8988T (cell line): ENCODE data around the gene SUGCT.
"Not testable (repeated sequence)": the region's sequence is repeated elsewhere in the genome, so short reads cannot be mapped to it uniquely, and the experiment has no call there.

Source experiments
- DNase-seq: peaks from one replicate; pipeline ENCODE4 v3.0.0; 2011

SUGCT gene

DNA sequence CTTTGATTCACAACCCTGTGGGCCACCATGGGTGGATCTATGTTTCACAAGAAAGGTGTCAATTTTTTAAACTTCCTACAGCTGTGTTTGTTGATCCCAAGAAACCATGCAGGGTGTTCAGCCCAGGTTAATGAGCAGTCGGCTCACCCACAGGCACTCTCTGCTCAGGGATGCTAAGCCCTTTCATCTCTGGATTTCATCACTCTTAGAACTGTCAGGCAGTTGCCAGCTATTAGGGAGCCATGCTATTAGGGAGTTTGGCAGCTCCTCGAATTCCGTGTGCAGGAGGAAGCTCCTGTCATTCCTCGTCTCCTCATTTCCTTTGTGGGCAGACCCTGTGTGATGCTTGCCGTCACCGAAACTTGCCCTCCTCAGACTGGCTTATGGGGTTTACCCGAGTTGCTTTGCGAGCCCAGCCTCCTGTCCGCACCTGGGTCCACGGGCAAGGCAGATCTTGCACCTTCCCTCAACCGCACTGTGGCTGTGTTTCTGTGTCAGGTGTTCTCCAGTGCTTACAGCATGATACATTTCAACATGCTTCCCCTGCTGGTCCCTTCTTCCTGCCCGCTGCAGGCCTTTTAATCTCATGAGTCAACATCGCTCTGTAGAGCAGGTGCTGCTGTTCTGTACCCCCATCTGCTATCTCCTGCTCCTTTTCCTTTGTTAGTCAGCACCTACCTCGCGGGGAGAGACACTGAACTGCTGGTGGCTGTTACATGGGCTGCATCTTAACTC is 509.8 kb downstream of the SUGCT start:
- no peak for DNase-seq

DNA sequence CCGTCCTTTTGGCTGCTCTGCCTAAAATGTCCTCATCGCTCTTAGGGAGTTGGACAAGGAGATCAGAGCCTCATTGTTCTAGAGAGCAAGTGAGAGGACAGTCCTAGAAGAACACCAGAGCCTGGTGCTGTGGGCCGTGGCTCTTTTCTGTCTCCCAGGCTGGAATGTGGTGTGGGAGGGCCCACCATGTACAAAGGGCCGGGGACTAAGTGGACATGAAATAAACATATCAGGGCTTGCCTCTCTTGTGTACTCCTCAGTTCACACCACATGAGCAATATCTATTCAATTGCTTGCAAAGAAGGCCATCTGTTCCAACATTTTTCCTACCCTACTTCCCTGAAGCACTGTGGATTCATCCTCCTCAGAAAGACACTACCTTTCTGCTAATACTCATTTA is 510.4 kb downstream of the SUGCT start:
- DNase-seq = no peak

- no peak for DNase-seq
Observed at GRCh38 chr7:40646717-40647116, 511.9 kb downstream of the SUGCT start.

DNA sequence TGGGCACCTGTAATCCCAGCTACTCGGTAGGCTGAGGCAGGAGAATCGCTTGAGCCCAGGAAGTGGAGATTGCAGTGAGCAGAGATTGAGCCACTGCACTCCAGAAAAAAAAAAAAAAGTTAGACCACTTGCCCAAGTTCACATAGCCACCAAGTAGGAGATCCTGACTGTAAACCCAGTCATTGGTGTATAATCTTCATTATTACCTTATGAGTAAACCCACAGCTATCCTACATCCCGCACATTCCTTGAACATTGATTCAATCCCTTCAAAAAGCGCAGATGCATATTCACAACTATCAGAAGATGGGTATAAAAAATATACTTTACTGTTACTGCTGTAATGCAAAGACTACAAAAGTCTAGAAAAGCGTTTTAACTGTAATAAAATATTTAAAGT is 512.9 kb downstream of the SUGCT start:
- no peak for DNase-seq

DNA sequence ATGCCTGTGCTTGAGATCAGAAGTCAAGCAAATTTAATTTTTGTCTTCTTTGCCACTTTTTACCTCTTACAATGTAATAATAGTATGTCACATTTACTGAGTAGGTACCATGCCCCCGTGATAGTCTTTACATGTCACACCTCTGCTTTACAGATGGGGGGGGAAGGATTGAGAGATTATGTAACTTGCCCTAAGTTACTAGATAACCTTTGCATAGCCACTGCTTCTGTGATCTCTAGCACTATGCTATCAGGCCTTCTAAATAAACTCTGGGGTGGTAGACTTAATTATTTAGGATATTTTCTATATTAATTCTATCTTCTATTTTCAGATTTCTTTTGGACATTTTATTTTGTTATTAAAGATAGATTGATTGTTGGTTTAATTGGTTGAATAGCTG is 514.4 kb downstream of the SUGCT start:
- DNase-seq = no peak

- DNase-seq = not testable (repeated sequence)
Observed at GRCh38 chr7:40650903-40651302, 516.1 kb downstream of the SUGCT start.

- no peak for DNase-seq
Observed at GRCh38 chr7:40654171-40654570, 519.4 kb downstream of the SUGCT start.

DNA sequence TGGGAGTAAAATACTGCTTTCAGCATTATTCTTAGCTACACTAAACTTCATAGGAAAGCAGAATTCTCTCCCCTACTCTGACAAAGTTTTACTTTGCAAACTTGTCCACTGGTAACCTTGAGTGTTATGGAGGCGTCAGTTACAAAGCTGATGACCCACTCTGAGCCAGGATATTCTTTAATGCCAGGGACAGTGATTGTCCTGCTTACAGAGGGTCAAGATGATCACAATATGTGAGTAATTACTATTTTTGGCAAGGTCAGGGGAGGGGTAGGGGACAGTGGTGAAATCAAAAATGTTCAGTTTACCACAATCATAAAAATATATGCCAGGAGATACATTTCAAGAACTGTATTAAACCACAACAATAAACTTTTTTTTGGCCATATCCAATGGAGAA is 520.6 kb downstream of the SUGCT start:
- no peak for DNase-seq

DNA sequence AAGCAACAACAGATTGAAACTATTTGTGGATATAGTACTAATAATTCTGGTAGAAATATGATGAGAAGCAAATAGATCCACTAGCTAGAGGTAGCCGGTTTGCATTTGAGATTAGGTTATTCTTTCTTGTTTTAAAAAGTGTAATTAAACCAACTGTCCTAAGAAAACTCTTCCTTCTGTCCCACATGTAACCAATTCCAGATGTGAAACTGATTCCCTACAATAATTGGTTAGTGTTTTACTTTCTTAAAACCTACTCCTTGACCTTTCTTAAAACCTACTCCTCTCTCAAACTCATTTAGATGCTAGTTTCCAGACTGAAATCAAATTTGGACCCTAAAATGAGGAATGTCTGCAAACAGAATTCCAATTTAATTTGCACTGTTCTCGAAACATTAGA is 521.5 kb downstream of the SUGCT start:
- DNase-seq = no peak

DNA sequence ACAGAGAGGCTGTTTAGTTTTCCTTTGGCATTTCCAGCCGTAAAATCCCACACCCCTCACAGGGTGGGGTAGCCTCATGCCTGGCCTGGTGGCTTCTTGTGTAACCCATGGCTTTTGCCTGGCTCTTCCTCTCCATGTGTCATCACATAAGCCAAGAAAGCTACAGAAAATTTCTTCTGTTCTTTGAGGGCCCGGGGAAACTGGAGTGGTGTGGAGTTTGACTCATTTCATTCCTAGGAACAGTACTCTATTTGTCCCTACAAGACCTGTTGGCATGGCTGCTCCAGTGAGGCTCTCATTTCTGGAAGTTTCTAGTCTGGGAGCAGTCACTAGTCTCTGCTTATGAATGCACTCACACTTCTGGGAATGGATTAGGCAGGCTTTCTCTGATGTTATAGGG is 523.9 kb downstream of the SUGCT start:
- DNase-seq = no peak

DNA sequence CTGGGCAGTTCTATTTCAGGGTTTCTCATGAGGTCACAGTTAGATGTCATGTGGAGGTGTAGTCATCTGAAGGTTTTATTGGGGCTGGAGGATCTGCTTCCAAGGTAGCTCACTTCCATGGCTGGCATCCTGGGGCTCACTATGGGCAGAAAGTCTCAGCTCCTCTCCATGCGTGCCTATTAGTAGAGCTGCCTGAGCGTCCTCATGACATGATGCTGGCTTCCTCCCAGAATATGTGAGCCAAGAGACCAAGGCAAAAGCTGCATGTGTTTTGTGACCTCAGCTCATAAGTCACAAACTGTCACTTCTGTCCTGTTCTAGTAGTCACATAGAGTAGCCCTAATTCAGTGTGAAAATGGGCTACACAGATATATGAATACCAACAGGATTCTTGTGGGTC is 524.4 kb downstream of the SUGCT start:
- no peak for DNase-seq

GRCh38 chr7:40673285-40673684 is 538.5 kb downstream of the SUGCT start:
- no peak for DNase-seq

- no peak for DNase-seq
Observed at GRCh38 chr7:40674316-40674715, 539.5 kb downstream of the SUGCT start.

DNA sequence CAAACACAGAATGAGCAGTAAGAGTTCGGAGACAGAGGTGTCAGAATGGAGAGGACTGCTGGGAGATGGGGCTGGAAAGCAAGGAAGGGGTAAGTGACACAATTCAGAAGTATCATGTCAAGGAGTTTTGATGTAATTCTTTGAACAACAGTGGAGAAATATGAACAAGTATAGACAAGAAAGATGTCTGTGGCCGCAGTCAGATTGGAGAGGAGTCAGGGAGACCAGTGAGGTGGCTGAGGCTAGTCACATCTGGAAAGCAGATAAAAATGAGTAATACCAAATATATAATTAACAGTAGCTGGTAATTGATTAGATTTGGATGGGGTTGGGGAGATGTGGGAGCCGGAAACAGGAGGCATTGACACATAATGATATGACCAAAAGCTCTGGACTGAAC is 540.9 kb downstream of the SUGCT start:
- no peak for DNase-seq

DNA sequence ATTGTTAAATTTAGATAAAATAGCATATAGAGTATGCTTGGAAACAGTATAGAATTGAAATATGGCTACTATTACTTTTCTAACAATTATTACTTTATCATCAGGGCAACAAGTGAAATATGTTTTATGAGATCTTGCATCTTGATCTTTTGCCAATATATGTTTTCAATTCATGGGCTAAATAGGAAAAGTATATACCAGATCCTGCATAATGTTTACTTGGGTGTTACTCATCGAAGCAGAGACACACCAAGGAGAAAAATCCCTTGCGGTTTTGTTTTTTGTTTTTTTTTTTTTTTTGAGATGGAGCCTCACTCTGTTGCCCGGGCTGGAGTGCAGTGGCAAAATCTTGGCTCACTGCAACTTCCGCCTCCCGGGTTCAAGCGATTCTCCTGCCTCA is 541.4 kb downstream of the SUGCT start:
- DNase-seq = no peak

DNA sequence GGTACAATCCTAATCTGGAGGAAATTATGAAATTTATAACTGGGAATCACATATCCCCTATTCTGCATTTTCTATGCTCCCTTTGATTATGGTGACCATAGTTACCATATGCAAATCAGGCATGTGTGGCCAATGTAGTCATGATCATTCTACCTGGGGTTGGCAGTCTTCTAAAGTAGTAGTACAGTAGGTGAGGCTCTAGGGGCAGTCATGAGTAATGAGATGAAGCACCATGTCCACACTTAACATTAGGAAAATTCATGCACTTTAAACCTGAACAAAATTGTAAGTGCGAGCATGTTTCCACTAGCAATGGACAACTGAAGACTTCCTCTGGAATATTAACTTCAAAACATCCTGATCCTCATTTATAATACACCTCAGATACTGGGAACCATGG is 545.9 kb downstream of the SUGCT start:
- no peak for DNase-seq

DNA sequence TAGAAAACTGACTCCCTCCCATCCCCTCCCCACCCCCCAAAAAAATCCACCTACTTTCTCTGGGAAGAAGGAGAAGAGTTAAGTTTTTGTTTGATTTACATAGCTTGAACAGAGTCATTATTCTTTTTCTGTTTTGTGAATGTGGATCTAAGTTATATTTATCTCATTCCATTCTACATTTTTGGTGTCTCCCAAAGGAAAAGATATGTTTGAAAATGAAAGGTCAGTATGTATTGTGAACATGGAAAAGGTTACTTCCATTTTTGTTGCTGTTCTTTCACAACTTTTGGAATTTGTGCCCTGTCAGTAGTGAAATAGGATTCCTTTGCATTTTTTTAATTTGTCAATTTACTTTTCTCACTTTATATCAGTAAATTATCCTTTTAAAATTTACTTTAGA is 547.9 kb downstream of the SUGCT start:
- DNase-seq = no peak

- no peak for DNase-seq
Observed at GRCh38 chr7:40694026-40694809, 559.4 kb downstream of the SUGCT start.

GRCh38 chr7:40694991-40695390 is 560.2 kb downstream of the SUGCT start:
- DNase-seq = no peak

DNA sequence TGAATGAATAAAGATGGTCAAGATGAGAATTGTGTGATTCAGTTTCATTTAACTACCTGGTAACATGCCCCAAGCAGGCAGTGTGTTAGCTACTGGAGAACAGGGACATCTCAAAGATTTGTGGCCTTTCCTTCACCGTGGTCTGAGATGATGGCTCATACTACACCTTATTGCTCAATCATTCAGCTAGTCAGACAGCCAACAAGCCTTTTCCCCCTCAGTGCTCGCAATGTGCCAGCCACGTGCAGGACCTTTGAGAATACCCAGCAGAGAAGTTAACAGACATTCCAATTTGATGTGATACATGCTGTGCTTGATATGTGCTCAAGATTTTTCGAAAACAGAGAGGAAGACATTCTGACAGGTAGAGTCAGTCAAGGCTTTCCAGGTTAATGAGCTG is 562.8 kb downstream of the SUGCT start:
- DNase-seq = no peak

DNA sequence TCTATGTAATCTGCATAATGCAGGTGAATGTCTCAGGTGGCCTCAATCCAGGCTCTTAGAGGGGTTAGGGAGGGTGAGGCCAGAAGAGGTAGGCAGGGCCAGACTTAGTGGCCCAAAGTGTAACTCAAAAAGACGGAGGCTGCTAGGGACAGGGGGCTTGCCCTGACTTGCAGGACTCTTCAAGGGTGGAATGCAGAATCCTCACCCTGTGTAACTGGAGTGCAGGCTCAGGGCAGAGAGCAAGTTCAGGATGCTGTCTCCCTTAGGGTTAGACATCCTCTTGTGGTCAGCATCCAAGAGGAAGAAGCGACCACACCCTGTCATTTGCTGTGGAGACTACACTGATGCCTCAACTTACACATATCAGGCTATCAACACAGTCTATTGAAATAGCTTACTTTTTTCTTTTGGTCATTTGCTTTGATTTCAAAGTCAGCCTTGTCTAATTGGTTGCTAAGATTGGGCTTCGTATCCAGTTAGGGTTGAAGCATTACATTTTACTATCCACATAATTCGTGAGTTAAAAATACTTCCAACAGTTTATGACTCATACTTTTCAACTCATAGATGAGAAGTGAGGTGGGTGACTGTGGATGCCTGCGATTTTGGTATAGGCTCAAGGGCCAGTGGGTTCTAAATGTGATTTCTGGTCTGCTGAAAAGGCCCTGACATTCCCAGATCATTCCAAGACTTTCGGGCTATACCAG is 563.6 kb downstream of the SUGCT start:
- no peak for DNase-seq

DNA sequence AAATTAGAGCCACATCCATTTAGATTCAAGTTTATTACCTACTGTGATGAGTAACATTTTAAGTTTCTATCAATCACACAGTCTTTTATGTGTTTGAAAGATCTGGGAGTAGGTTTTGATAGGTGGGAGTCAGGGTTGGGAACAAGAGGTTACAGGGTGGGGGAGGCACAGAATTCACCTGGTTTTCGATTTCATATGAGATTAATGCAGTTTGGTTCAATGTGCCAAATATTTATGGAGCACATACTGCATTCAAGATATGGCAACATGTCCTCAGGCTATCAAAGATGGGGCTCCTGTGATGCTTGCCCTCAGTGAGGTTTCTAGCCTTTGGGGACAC is 564.1 kb downstream of the SUGCT start:
- DNase-seq = no peak

GRCh38 chr7:40700653-40701421 is 566.0 kb downstream of the SUGCT start:
- DNase-seq = no peak
